ENCODE data around the gene HDAC4.

Gene HDAC4

DNA sequence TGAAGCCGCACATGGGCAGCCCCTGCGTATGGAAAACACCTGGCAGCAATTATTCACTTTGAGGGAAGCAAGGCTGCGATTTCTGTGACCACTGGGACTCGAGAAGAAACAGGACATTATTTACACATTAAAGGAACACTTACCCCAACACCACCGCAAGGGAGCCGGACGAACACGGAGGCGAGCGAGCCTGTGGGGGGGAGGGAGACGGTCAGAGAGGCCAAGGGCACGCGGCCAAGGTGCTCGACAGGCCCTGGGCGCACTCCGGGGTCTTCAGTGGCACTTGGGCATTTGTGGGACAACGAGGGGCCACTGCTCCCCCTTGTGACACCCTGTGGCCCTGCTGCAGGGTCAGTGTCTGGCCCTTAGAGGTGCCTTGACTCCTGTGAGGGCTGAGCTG, 306.0 kb downstream of the HDAC4 start:
- TF ChIP-seq SPI1 (IDR thresholded peaks at IDR 0.05; ENCODE audit: borderline replicate concordance, low read depth) (no peak), POLR2AphosphoS5 (IDR thresholded peaks at IDR 0.05; ENCODE audit: low read depth) (no peak)
- TF ChIP-seq, protein P1, sequence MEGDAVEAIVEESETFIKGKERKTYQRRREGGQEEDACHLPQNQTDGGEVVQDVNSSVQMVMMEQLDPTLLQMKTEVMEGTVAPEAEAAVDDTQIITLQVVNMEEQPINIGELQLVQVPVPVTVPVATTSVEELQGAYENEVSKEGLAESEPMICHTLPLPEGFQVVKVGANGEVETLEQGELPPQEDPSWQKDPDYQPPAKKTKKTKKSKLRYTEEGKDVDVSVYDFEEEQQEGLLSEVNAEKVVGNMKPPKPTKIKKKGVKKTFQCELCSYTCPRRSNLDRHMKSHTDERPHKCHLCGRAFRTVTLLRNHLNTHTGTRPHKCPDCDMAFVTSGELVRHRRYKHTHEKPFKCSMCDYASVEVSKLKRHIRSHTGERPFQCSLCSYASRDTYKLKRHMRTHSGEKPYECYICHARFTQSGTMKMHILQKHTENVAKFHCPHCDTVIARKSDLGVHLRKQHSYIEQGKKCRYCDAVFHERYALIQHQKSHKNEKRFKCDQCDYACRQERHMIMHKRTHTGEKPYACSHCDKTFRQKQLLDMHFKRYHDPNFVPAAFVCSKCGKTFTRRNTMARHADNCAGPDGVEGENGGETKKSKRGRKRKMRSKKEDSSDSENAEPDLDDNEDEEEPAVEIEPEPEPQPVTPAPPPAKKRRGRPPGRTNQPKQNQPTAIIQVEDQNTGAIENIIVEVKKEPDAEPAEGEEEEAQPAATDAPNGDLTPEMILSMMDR (IDR thresholded peaks at IDR 0.05; ENCODE audit: insufficient read depth, low read length), result no peak
- TF ChIP-seq, protein P2, sequence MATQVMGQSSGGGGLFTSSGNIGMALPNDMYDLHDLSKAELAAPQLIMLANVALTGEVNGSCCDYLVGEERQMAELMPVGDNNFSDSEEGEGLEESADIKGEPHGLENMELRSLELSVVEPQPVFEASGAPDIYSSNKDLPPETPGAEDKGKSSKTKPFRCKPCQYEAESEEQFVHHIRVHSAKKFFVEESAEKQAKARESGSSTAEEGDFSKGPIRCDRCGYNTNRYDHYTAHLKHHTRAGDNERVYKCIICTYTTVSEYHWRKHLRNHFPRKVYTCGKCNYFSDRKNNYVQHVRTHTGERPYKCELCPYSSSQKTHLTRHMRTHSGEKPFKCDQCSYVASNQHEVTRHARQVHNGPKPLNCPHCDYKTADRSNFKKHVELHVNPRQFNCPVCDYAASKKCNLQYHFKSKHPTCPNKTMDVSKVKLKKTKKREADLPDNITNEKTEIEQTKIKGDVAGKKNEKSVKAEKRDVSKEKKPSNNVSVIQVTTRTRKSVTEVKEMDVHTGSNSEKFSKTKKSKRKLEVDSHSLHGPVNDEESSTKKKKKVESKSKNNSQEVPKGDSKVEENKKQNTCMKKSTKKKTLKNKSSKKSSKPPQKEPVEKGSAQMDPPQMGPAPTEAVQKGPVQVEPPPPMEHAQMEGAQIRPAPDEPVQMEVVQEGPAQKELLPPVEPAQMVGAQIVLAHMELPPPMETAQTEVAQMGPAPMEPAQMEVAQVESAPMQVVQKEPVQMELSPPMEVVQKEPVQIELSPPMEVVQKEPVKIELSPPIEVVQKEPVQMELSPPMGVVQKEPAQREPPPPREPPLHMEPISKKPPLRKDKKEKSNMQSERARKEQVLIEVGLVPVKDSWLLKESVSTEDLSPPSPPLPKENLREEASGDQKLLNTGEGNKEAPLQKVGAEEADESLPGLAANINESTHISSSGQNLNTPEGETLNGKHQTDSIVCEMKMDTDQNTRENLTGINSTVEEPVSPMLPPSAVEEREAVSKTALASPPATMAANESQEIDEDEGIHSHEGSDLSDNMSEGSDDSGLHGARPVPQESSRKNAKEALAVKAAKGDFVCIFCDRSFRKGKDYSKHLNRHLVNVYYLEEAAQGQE (IDR thresholded peaks at IDR 0.05; ENCODE audit: insufficient replicate concordance, low read depth), result no peak
- H3K27me3 ChIP-seq (ENCODE audit: insufficient read depth, poor library complexity, severe bottlenecking), result no peaks in the 10 kb centered on the region
- no peak for DNase-seq (ENCODE audit: low read depth in 1 of 2, low spot score in 1 of 2)
- H3K27ac ChIP-seq (replicated peaks), result no peak overlapping the region
- no peak overlapping the region for H3K4me3 ChIP-seq (replicated peaks; ENCODE audit: insufficient read depth, low read length)

DNA sequence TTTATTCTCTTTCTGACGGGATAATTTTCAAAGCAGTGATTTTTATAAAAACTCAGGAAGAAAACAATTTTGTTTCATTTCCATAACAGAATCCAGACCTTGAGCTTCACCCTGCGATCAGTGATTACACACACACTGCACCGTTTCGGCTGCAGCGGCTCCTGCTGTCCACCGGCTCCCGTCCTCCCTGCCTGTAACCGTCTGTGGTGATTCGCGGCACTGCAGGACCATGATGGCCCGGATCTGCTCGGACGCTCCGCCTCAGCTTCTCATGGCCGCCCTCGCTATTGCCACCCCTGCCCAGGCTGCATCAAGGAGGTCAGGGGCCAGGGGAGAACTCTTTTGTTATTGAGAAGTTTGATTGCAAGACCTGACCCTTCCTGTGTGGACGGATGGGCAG, 306.9 kb downstream of the HDAC4 start:
- DNase-seq (ENCODE audit: low read depth in 1 of 2, low spot score in 1 of 2), result no peak
- Histone ChIP-seq H3K27ac (replicated peaks) (no peak overlapping the region), H3K27me3 (ENCODE audit: insufficient read depth, poor library complexity, severe bottlenecking) (no peaks in the 10 kb centered on the region), H3K4me3 (replicated peaks; ENCODE audit: insufficient read depth, low read length) (no peak overlapping the region)
- TF ChIP-seq POLR2AphosphoS5 (IDR thresholded peaks at IDR 0.05; ENCODE audit: low read depth), result no peak
- TF ChIP-seq, protein P2 (IDR thresholded peaks at IDR 0.05; ENCODE audit: insufficient replicate concordance, low read depth), result no peak
- no peak for TF ChIP-seq SPI1 (IDR thresholded peaks at IDR 0.05; ENCODE audit: borderline replicate concordance, low read depth)
- no peak for TF ChIP-seq GABPA (IDR thresholded peaks at IDR 0.05; ENCODE audit: low read depth)
- TF ChIP-seq, protein P1 (IDR thresholded peaks at IDR 0.05; ENCODE audit: insufficient read depth, low read length), result no peak

DNA sequence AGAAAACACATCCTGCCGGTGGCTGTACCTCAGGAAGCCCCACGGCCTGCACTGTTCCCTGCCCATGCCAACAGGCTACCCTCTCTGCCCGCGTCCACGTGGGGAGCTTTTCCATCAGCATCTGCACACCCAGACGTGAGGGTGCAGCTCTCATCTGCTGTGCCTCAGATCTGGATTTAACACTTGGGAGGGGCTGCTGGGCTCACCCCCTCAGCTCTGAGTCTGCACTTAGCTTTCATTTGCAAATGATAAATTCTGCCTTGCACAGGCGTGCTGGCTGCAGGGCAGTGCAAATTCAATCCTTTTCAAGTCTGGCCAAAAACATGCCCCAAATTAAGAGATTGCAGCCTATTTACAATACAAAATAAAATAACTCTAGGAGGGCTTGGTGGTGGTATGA, 307.3 kb downstream of the HDAC4 start:
- no peak for DNase-seq (ENCODE audit: low read depth in 1 of 2, low spot score in 1 of 2)
- TF ChIP-seq POLR2AphosphoS5 (IDR thresholded peaks at IDR 0.05; ENCODE audit: low read depth), result no peak
- TF ChIP-seq, protein P2 (IDR thresholded peaks at IDR 0.05; ENCODE audit: insufficient replicate concordance, low read depth), result no peak
- TF ChIP-seq, protein P1 (IDR thresholded peaks at IDR 0.05; ENCODE audit: insufficient read depth, low read length), result no peak
- TF ChIP-seq SPI1 (IDR thresholded peaks at IDR 0.05; ENCODE audit: borderline replicate concordance, low read depth), result no peak
- no peak for TF ChIP-seq GABPA (IDR thresholded peaks at IDR 0.05; ENCODE audit: low read depth)
- Histone ChIP-seq H3K27me3 (ENCODE audit: insufficient read depth, poor library complexity, severe bottlenecking) (no peaks in the 10 kb centered on the region), H3K27ac (replicated peaks) (no peak overlapping the region), H3K4me3 (replicated peaks; ENCODE audit: insufficient read depth, low read length) (no peak overlapping the region)

Data from HL-60 (cell line).